ENCODE data around the gene RPL10.

The RPL10 gene

DNA sequence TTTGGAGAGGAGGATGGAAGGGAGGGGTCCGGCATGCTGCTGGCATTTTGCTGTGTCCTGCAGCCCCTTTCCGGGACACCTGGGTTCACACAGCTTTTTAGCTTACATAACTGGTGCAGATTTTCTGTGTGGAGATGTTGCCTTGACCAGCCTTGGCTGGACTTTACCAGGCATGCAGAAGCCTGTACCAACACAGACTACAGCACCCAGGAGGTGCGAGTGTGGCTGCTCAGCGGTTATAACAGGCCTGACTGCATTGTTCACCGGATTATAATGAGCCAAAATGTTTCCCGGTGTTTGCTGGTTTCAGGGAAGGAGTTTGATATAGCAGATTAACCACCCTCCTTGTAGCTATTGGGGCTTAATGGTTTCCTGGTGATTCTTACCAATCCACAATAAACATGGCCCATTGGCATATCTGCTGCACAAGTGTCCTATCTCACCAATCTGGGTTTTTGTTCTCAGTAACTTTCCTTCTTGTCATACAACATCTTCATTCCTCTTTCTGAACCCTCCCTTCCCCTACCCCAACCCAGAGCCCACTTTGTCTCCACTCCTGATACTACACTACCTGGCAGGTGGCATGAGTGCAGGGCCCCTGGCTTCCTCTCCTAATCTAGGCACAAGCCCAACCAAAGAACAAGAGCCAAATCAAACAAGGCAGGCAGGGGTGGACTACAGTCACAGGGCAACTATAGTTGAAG is 3.9 kb downstream of the RPL10 start:
- no peak for DNase-seq

DNA sequence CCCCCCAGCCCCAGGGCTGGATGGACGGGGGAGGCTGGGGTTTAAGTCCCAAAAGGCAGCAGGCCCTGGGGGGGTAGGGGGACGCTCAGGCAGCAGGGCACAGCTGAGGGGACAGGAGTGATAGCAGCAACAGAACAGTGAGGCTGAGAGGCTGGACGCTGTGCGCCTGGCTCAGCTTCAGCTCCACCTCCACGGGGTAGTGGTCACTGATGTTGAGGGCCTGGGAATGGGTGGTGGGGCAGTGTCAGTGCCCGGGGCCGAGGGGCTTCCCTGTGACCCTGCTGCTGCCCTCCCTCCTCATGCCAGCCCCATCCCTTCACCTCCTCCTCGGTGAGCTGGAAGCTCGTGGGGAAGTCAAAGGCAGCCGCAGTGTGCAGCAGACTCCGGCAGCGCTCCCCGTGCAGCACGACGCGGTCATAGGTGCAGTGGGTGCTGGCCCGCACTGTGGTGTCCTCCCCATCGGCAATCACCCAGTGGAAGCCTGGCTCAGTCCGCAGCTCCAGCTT is 4.5 kb downstream of the RPL10 start:
- DNase-seq, result no peak

DNA sequence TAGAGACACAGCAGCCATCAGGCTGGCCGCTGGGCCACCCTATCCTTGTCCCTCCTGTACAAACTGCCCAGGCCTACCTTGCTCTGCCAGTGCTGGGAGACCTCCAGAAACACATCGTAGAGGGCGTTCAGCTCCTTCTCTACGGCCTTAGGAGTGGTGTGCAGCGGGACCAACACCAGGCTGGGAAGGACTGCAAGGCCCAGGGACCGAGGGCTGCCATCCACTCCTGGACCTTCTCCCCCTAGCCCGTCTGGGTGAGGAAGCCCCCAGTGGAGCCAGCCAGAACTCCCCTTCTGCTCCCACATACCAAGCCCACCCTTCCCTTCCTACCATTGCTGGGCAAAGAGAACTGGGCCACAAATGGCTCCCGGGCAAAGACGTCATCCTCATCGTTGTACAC is 5.0 kb downstream of the RPL10 start:
- DNase-seq, result no peak

- no peak for DNase-seq
These were observed 5.7 kb downstream of the RPL10 start for GRCh38 chrX:154403858-154404257.

DNA sequence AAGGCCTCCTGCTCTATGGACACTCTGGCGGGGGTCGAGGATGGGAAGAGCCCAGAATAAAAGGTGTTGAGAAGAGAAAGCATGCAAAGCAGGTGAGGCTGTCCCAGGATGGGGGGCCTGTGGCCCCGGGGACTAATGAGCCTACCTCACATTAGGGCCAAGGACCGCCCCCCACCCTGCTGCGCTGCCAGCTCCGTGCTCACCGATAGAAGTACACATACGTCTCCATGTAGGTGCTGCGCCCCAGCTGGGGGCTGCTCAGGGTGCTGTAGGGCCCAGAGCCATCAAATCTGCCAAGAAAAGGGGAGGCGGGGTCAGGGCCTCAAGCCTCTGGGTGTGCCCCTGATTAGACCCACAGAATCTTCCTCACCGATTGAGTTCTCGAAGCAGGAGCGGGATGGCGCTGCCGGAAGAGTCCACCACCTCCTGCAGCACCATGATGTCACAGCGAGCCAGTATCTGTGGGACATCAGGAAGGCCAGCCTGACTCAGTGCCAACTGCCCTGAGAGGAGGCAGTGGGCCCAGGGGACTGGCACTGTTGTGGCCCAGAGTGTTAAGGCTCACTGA is 6.5 kb downstream of the RPL10 start:
- no peak for DNase-seq

DNA sequence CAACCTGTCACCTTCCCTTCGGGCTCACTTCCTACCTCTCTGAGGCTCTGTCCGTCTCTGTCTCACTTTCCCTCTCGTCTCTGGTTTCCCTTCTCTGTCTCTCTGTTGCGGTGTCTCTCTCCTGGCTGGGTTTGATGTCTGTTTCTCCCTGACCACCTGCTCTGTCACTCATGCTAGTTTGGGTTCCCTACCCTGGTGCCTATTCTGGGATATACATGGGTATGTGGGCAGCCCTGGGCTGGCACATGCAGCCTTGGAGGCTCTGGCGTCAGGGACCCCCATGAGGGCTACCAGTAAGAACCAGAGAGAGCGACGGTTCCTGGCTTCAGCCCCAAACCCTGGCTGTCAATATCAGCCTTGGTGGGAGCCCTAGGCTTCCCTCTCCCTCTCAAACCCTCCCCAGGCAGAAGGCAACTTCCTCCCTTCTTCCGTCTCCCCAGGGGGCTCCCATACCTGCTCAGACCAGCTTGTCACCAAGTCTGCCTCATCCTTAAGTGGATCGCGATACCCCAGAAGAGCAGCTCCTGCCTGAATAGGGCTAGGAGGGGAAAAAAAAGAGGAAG is 10.6 kb downstream of the RPL10 start:
- DNase-seq, result no peak

- DNase-seq, result no peak
These were observed 11.2 kb downstream of the RPL10 start, which contains the start of gene DNASE1L1 for GRCh38 chrX:154409222-154409871. Gene DNASE1L1, minus strand, starts transcription at chrX:154409254. Its CDS starts 3,686 bp downstream, at chrX:154405568.

DNA sequence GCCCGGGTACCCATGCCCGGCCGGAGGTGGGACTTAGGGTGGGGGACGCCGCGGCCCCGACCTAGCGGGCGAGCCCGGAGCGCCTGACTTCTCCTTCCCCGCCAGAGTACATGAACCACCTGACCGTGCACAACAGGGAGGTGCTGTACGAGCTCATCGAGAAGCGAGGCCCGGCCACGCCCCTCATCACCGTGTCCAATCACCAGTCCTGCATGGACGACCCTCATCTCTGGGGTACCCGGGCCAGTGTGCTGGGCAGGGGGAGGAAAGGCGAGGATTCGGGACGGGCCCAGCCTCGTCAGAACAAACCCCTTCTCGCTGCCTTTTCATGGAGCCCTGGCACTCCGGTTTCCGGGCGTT is 13.8 kb downstream of the RPL10 start:
- peak; percentile 32 for DNase-seq

- DNase-seq, result no peak
These were observed 14.3 kb downstream of the RPL10 start for GRCh38 chrX:154412468-154412867.

DNA sequence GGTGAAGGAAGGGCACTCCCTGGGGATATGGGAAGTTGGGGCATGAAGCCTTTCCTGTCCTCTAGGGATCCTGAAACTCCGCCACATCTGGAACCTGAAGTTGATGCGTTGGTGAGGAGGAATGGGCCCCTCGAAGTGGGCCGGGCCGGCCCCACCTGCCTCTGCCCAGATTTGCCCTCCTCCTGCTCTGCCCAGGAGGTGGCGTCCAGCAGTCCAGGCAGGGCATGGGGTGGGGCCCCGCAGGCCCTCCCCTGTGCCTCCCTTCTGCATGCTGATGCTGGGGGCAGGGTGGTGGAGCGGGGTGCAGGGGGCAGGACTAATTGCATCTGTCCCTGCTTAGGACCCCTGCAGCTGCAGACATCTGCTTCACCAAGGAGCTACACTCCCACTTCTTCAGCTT is 15.0 kb downstream of the RPL10 start:
- no peak for DNase-seq

- peak; percentile 64 for DNase-seq
These were observed 19.0 kb downstream of the RPL10 start for GRCh38 chrX:154417157-154417556.

- no peak for DNase-seq
These were observed 21.0 kb downstream of the RPL10 start for GRCh38 chrX:154419189-154419588.

GRCh38 chrX:154419688-154420401 is 21.7 kb downstream of the RPL10 start:
- peak; percentile 33 for DNase-seq

DNA sequence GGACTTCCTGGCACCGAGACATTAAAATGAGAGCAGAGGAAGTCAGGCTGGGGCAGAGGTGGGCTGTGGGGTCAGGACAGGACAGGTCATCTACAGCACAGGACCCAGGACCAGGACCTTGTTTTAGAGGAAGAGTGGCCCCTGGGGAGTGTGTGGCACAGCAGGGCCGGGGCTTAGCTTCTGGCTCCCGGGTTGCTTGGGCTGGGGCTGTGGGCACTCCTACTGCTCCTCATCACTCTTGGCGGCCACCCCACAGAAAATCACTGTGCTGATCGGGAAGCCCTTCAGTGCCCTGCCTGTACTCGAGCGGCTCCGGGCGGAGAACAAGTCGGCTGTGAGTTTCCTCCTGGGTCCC is 22.2 kb downstream of the RPL10 start:
- no peak for DNase-seq

- no peak for DNase-seq
These were observed 29.0 kb downstream of the RPL10 start for GRCh38 chrX:154426916-154427770.

DNA sequence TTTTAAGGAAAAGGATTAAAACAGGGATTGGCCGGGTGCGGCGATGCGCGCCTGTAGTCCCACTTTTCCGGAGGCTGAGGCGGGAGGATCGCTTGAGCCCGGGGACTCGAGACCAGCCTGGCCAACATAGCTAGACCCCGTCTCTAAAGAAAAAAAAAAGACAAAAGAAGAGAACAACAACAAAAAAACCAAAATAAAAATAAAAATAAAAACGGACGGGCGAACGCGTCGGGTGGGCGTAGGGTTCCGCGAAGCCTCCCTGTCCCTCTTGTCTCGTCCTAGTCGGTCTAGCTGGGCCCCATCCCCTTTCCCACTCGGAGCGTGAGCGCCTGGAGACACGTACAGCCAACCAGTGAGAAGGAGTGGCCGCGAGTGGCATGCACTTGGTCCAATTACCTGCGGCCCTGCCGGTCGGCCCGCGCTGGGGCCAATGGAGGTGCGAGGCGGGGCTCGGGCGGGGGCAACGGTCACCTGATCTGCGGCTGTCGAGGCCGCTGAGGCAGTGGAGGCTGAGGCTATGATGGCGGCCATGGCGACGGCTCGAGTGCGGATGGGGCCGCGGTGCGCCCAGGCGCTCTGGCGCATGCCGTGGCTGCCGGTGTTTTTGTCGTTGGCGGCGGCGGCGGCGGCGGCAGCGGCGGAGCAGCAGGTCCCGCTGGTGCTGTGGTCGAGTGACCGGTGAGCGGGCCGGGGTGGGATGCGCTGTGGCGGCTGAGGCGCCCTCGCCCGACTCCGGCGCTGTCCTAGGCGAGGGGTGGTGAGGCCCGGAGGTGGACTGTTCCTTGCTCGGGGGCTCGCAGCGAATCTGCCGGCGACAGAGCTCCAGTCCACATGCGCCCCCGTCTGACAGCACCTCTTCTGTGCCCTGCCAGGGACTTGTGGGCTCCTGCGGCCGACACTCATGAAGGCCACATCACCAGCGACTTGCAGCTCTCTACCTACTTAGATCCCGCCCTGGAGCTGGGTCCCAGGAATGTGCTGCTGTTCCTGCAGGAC is 30.3 kb downstream of the RPL10 start, which contains the start of gene ATP6AP1:
Gene ATP6AP1 (plus strand): TSS at position 502 of the 996 bp plus-strand sequence. CDS start 16 bp downstream, at position 518.
- DNase-seq, result peak; percentile 91

GRCh38 chrX:154429711-154430110 is 31.5 kb downstream of the RPL10 start:
- DNase-seq, result no peak

DNA sequence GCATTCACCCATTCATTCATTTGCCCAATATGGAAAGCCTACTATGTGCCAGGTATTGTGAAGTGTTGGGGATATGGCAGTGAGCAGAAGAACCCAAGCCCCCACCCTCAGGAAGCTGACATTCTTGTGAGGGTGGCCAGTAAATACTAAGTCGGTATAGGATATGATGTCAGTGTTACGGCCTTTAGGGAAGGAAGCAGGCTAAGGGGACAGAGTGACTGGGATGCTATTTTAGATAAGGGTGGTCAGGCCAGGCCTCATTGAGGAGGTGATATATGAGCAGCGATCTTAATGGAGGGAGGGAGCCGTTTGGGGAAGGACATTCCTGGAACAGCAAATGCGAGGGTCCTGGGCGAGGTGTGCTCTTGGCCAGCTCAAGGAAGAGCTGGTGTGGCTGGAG is 32.3 kb downstream of the RPL10 start:
- no peak for DNase-seq

- no peak for DNase-seq
These were observed 32.7 kb downstream of the RPL10 start for GRCh38 chrX:154430916-154431315.

GRCh38 chrX:154431341-154431740 is 33.2 kb downstream of the RPL10 start:
- no peak for DNase-seq

DNA sequence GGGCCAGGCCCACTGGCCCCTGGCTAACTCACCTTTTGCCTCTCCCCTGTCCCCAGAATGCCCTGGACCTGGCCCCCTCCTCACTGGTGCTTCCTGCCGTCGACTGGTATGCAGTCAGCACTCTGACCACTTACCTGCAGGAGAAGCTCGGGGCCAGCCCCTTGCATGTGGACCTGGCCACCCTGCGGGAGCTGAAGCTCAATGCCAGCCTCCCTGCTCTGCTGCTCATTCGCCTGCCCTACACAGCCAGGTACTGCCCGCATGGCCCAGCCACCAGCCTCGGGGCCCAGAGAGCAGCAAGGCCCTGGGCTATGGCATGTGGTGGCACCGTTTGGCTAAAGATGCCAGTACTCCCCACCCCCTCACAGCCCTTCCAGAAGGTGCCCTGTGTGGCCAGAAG is 34.0 kb downstream of the RPL10 start:
- DNase-seq, result no peak
